ENCODE data around the gene RBM4B.
"Not testable (repeated sequence)": the region's sequence is repeated elsewhere in the genome, so short reads cannot be mapped to it uniquely, and the experiment has no call there.

Gene RBM4B

DNA sequence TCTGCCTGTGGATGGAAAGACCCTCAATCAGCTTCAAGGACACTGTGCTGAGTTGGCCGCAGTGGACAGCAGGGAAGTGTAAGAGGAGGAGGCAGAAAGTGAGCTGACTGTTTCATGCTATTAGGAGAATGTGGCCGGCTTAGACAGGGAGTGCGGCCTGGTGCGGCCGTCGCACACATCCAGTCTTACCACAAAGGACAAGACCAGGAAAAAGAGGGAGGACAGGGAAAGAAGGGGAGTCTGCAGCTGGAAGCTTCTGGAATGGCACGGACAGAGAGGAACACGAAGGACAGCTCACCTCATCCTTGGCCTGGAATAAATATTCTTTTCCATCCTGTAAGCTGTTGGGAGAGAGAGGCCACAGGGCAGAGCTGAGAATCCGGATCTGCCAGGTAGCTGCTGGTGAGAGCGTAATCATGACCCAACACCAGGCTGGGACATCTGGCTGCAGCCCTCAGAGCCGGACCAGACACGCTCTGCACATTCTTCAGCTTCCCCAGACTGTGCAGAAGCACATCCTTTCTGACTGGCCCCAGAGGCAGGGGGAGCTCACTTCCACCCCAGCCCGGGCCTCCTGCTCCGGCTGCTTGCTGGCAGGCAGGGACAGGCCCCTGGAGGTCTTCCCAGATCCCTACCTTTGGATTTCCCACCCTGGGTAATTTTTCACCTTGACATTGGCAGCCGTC is 8.6 kb upstream of the RBM4B start:
- no peak for DNase-seq

- no peak for DNase-seq
Measured at GRCh38 chr11:66685276-66686099, 7.8 kb upstream of the RBM4B start.

GRCh38 chr11:66684635-66685034 is 6.9 kb upstream of the RBM4B start:
- DNase-seq: no peak

DNA sequence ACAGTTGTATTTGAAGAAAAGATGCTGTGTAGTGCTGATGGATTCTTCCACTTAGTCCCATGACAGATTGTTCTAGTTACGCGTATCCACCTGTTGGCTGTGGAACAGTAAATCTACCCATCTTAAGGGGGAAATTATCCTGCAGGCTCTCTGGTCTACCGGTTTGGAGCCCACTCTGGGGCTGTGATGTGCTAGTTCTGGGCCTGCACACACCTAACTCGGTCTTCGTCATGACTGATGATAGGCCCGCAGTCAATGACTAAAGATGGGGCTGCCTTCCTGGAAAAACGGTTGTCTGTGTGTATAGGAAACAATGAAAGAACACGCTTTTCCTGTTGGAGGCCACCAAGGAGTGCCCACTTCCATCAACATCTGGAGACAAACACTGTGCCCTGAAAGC is 6.2 kb upstream of the RBM4B start:
- no peak for DNase-seq

DNA sequence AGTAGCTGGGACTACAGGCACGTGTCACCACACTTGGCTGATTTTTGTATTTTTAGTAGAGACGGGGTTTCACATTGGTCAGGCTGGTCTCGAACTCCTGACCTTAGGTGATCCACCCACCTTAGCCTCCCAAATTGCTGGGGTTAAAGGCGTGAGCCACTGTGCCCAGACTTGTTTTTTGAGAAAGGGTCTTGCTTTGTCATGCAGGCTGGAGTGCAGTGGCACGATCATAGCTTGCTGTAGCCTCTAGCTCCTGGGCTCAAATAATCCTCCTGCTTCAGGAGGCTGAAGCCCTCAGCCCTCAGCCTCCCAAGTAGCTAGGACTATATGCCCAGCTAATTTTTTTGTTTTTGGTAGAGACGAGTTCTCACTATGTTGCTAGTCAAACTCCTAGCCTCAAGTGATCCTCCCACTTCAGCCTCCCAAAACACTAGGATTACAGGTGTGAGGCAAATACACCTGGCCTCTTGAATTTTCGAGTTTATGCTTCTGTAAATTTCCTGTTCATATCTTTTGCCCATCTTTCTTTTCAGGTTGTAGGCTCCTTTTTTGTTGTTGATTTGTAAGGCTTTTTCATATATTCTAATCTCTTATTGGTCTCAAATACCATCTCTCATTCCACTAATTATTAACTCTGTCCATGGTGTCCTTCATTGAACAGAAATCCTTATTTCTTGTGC is 3.4 kb upstream of the RBM4B start:
- no peak for DNase-seq

DNA sequence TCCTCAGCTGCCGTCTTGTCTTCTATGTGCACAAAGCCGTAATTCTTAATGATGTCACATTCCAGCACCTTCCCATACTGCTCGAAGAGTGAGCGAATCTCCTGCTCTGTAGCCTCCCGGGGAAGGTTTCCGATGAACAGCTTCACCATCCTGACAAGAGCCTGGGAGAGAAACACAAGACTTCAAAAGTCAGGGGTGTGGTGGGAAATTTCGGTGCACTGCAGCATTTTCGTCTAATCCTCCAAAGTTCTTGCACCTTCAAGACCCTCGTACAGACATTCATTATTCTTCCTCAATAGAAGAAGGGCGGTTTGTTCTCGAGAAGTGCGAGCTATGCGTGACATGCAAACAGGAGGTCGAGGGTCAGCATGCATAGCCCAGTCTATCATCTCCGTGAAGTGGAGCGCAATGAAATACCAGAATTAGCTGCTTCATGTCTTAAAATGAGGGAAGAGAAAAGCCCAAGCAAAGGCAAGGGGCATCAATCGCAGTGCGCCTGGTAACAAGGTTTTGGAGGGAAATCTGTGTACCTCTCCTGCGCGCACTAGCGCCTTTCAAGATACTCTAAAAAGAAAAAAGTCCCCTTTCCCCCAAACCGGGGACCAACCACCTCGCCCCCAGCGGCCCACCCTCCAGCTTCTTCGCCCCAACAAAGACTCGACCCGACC is 622 bp downstream of the RBM4B start:
- DNase-seq: no peak

DNA sequence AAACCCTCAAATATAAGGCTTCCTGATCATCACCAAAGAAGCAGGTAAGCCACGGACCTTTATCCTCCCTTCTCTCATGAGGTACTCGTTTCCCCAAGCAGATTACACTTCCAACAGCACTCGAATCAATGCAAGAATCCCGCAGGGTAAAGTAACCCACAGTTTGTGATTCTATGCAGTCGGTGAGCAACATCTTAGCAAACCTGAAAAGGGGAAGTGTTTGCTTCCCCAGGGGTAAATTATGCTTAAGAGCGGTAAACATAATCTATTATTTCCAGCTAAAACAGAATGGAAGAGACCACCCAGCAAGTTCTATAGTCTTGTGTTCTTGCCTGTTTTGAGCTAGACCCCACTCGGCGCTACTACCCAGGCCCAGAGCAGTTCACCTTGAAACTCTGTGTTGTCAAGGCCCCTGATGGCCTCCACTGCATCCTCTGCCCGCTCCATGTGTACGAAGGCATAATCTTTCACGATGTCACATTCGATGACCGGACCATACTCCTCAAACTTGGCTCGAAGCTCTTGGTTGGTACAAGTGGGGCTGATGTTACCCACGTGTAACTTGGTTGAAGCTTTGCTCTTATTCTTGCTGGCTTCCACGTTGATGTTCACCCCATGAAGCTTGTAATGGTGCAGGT is 1.3 kb downstream of the RBM4B start:
- no peak for DNase-seq

DNA sequence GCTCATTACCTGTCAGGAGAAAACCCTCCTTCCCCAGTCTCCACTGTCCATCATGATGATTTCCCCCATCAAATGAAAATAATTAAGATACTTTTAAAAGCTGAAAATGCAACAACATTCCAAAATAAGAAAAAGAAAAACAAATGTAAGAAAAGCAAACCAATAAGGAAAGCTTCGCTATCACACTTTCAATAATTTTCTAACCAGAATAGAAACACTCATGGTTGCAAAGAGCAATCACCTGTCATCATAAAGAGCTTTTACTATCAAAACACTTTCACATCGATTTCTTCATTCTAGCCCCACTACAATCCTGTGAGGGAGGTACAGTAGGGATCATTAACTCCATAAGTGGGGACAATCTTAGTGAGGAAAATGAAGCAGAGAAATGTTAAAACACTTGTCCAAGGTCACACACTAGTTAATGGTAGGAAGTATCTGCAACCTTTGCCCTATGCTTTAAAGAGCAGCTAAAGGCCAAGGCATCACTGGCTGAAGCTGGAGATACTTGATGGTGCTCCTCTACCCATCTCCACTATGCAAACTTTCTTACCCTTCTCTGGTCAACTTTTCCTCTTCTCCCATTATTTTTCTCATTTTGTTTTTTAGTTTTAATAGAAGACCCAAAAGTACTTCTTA is 2.6 kb downstream of the RBM4B start:
- no peak for DNase-seq

DNA sequence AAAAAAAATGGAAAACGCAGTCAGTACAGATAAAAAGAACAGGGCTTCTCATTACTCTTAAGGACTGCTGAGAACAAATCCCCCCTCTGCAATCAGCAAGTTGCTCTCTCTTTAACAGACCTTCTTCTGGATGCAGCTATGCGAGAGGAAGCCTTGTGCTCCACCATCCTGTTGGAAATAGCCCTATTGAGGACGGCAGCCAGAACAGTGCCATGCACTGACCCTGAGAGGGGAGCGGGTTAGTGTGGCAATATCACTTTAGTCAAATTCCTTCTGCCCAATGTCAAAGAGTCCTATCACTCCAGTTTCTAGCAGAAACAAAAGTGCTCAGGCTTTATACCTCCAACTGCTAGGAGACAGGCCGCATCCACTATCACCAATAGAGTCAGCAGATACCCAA is 6.9 kb downstream of the RBM4B start:
- no peak for DNase-seq

DNA sequence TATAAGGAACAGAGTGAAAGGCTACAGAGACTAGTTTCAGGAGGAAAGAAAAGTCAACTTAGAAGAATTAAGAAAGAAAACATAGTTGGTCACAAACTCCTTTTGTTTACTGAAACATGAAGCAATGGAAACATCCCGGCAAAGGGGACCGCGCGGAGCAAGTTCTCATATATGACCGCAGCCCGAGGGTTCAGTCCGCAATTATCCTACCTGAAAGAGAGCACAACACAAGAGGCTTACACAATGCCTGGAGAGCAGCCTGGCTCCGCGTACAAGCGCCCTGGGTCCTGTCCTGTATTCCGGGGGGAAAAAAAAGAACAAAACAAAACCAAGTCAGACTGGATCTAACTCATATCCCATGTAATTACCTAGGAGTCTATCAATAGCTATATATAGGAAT is 12.3 kb downstream of the RBM4B start:
- DNase-seq: no peak

- no peak for DNase-seq
Measured at GRCh38 chr11:66663741-66664296, 13.9 kb downstream of the RBM4B start.

- no peak for DNase-seq
Measured at GRCh38 chr11:66659763-66660162, 17.9 kb downstream of the RBM4B start.

GRCh38 chr11:66653123-66653522 is 24.6 kb downstream of the RBM4B start:
- peak; percentile 47 for DNase-seq

DNA sequence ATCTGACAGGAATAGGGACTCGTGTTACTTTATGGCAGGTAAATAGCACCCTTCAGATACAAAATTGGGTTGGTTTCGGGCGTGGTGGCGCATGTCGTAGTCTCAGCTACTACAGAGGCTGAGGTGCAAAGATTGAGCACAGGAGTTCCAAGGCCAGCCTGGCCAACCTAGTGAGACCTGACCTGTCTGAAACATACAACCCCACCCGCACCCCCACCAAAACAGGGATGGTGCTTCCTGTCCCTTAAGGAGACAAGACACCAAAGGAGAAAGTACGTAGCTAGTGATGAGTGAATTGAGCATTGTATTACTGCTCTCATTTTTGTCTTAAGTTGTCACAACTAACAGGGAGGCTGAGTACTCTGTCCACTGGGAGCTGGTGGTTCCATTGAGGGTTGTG is 25.0 kb downstream of the RBM4B start:
- peak; percentile 53 for DNase-seq

- DNase-seq: no peak
Measured at GRCh38 chr11:66651016-66651415, 26.7 kb downstream of the RBM4B start.

GRCh38 chr11:66649903-66650302 is 27.8 kb downstream of the RBM4B start:
- DNase-seq: no peak

GRCh38 chr11:66646828-66647227 is 30.9 kb downstream of the RBM4B start:
- no peak for DNase-seq

DNA sequence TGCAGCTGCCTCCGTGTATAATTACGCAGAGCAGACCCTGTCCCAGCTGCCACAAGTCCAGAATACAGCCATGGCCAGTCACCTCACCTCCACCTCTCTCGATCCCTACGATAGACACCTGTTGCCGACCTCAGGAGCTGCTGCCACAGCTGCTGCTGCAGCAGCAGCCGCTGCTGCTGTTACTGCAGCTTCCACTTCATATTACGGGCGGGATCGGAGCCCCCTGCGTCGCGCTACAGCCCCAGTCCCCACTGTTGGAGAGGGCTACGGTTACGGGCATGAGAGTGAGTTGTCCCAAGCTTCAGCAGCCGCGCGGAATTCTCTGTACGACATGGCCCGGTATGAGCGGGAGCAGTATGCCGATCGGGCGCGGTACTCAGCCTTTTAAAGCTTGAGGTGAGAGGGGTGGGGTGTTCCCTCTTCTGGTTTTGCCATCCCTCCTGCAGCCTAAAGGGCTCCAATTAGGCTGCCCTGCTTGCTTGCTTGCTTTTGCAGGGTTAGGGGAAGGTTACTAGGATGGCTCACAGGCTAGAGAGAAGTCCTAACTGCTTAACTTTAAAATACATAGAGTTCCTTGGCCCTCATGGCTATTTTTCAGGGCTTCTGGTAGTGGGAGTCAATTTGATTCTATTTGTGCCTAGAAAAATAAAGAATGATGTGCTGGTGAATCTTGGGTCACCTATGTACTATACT is 33.8 kb downstream of the RBM4B start:
- DNase-seq: no peak

DNA sequence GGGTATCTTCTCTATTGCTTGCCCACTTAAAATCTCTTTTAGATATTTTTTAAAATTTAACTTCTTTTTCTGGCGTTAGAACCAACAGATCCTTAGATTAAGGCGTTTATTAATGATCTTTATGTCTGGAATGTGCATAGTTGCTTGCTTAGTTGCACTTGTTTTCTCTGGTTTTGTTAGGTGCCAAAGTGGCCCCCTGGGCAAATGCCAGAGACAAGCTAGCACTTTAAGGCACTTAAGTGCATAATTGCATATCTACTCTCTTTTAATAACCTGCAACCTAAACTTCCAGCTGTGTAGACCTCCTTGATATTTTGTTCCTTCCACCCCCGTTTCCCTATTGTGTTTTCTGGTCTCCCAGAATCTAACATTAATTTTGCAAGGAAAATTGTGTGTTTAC is 35.9 kb downstream of the RBM4B start:
- DNase-seq: no peak

GRCh38 chr11:66639814-66640340 is 37.8 kb downstream of the RBM4B start:
- not testable (repeated sequence) for DNase-seq
